ENCODE results near the gene FKBP14. TPM values are rescaled to one million over a fixed set of nuclear protein-coding genes. Genes with fewer than 3 reads are reported as not detected.

Gene FKBP14
- total RNA-seq, result 11.5 TPM
- long read RNA-seq, full-length matches to known transcripts, result 8 of 8 reads
- long read RNA-seq, partial matches to known transcripts, result 0 of 8 reads
- long read RNA-seq, other reads (novel, unspliced or antisense), result 0 of 8 reads

GRCh38 chr7:30026229-30027064 is at the start of gene FKBP14:
Gene FKBP14 (minus strand): TSS chr7:30026702. CDS start chr7:30026508, 194 bp downstream.
- Histone ChIP-seq H3K9me3 (no peaks in the 10 kb centered on the region), H3K27ac (peak within 1 kb of the TSS; percentile 83), H3K36me3 (no peaks in the 10 kb centered on the region), H3K27me3 (no peaks in the 10 kb centered on the region), H3K4me1 (peaks cover 31% of the 10 kb centered on the region), H3K4me3 (peak within 1 kb of the TSS; percentile 84)
- ATAC-seq (peak; percentile 93), DNase-seq (peak; percentile 97)
- TF ChIP-seq CTCF (IDR thresholded peaks at IDR 0.05), result no peak
- intact Hi-C loops (cut with DNase I), result no loop called here

- H3K4me1 ChIP-seq, result no peaks in the 10 kb centered on the region
- TF ChIP-seq CTCF (IDR thresholded peaks at IDR 0.05), result peak; percentile 44
- intact Hi-C loops (cut with DNase I), result no loop called here
- H3K9me3 ChIP-seq, result no peaks in the 10 kb centered on the region
- no peak overlapping the region for H3K4me3 ChIP-seq
- ATAC-seq (peak; percentile 67), DNase-seq (no peak)
- no peaks in the 10 kb centered on the region for H3K27me3 ChIP-seq
- H3K27ac ChIP-seq, result no peak overlapping the region
- peaks cover 4% of the 10 kb centered on the region for H3K36me3 ChIP-seq
Observed at GRCh38 chr7:30074422-30075030, 48.0 kb upstream of the FKBP14 start.

- TF ChIP-seq CTCF (IDR thresholded peaks at IDR 0.05), result no peak
- DNase-seq, result no peak
- ATAC-seq, result no peak
- no peak overlapping the region for H3K4me3 ChIP-seq
- no peaks in the 10 kb centered on the region for H3K9me3 ChIP-seq
- H3K36me3 ChIP-seq, result no peaks in the 10 kb centered on the region
- no peak overlapping the region for H3K27ac ChIP-seq
- intact Hi-C loops (cut with DNase I), result no loop called here
- H3K4me1 ChIP-seq, result peaks cover 8% of the 10 kb centered on the region
- H3K27me3 ChIP-seq, result no peaks in the 10 kb centered on the region
Observed at GRCh38 chr7:30072735-30073134, 46.2 kb upstream of the FKBP14 start.

- Histone ChIP-seq H3K27me3 (no peaks in the 10 kb centered on the region), H3K9me3 (no peaks in the 10 kb centered on the region), H3K4me3 (no peak overlapping the region), H3K4me1 (peaks cover 8% of the 10 kb centered on the region), H3K27ac (no peak overlapping the region), H3K36me3 (no peaks in the 10 kb centered on the region)
- intact Hi-C loops (cut with DNase I), result no loop called here
- TF ChIP-seq CTCF (IDR thresholded peaks at IDR 0.05), result no peak
- DNase-seq, result no peak
- ATAC-seq, result no peak
Observed at GRCh38 chr7:30070052-30070451, 43.5 kb upstream of the FKBP14 start.

- no peaks in the 10 kb centered on the region for H3K27me3 ChIP-seq
- DNase-seq, result no peak
- no peak overlapping the region for H3K4me3 ChIP-seq
- no peaks in the 10 kb centered on the region for H3K36me3 ChIP-seq
- H3K4me1 ChIP-seq, result peaks cover 8% of the 10 kb centered on the region
- no peak for TF ChIP-seq CTCF (IDR thresholded peaks at IDR 0.05)
- H3K27ac ChIP-seq, result no peak overlapping the region
- ATAC-seq, result no peak
- intact Hi-C loops (cut with DNase I), result no loop called here
- H3K9me3 ChIP-seq, result no peaks in the 10 kb centered on the region
Observed at GRCh38 chr7:30069096-30069867, 42.8 kb upstream of the FKBP14 start.

All from upper lobe of right lung (tissue), 1 donor.